ENCODE measurements around the gene ASTN2. TPM values are rescaled to one million over a fixed set of nuclear protein-coding genes. Genes with fewer than 3 reads are reported as not detected.
"Not testable (repeated sequence)": the region's sequence is repeated elsewhere in the genome, so short reads cannot be mapped to it uniquely, and the experiment has no call there.

ASTN2 gene
- total and polyA plus RNA-seq, 7 experiments from 2014 or later = 2.2 to 5.3 (median 4.0) TPM

GRCh38 chr9:117072216-117072615 is 342.6 kb downstream of the ASTN2 start:
- Mint-ChIP-seq H3K4me1 (no peaks in the 10 kb centered on the region), H3K27me3 (peaks cover 0 to 16% (median 7%) of the 10 kb centered on the region in 5 donors), H3K27ac (no peak overlapping the region), H3K4me3 (no peak overlapping the region), H3K36me3 (peaks cover 0 to 14% (median 0%) of the 10 kb centered on the region in 5 donors), H3K9me3 (peaks cover 2 to 24% (median 7%) of the 10 kb centered on the region in 11 donors)
- no peaks in the 10 kb centered on the region for H3K36me3 ChIP-seq (ENCODE audit: control insufficient read depth in 2 of 3, insufficient read depth in 3 of 3, low read length in 3 of 3)
- POLR2A ChIA-PET = no interaction called here
- intact Hi-C loops (cut with micrococcal nuclease) = no loop called here
- CTCF ChIA-PET = no interaction called here
- no peaks in the 10 kb centered on the region for H3K27me3 ChIP-seq (ENCODE audit: control insufficient read depth in 2 of 2, insufficient read depth in 2 of 2, low read length in 2 of 2)
- H3K4me1 ChIP-seq (ENCODE audit: control insufficient read depth in 2 of 2, insufficient read depth in 2 of 2, low read length in 2 of 2) = no peaks in the 10 kb centered on the region
- H3K27ac ChIP-seq (ENCODE audit: low read depth, low read length) = no peak overlapping the region
- DNase-seq (no peak), ATAC-seq (no peak)
- H3K4me3 ChIP-seq (ENCODE audit: low read length) = no peak overlapping the region
- peaks cover 0 to 2% (median 0%) of the 10 kb centered on the region in 3 experiments for H3K9me3 ChIP-seq (ENCODE audit: control insufficient read depth in 2 of 3, low read length in 3 of 3)

GRCh38 chr9:117071673-117072207 is 343.1 kb downstream of the ASTN2 start:
- peaks cover 0 to 16% (median 7%) of the 10 kb centered on the region in 5 donors for H3K27me3 Mint-ChIP-seq
- POLR2A ChIA-PET; DNase-seq; H3K4me1 Mint-ChIP-seq; H3K4me3 Mint-ChIP-seq; H3K27me3 ChIP-seq (ENCODE audit: control insufficient read depth in 2 of 2, insufficient read depth in 2 of 2, low read length in 2 of 2); H3K27ac Mint-ChIP-seq; ATAC-seq; H3K27ac ChIP-seq (ENCODE audit: low read depth, low read length); H3K9me3 ChIP-seq (ENCODE audit: control insufficient read depth in 2 of 3, low read length in 3 of 3); H3K36me3 ChIP-seq (ENCODE audit: control insufficient read depth in 2 of 3, insufficient read depth in 3 of 3, low read length in 3 of 3); H3K4me1 ChIP-seq (ENCODE audit: control insufficient read depth in 2 of 2, insufficient read depth in 2 of 2, low read length in 2 of 2); H3K4me3 ChIP-seq (ENCODE audit: low read length); CTCF ChIA-PET; intact Hi-C loops (cut with micrococcal nuclease): not testable (repeated sequence)
- H3K9me3 Mint-ChIP-seq = peaks cover 2 to 24% (median 7%) of the 10 kb centered on the region in 11 donors
- H3K36me3 Mint-ChIP-seq = peaks cover 0 to 14% (median 0%) of the 10 kb centered on the region in 5 donors

- intact Hi-C loops (cut with micrococcal nuclease) = no loop called here
- Mint-ChIP-seq H3K27ac (no peak overlapping the region), H3K27me3 (no peaks in the 10 kb centered on the region), H3K9me3 (peaks cover 0 to 10% (median 5%) of the 10 kb centered on the region in 11 donors), H3K36me3 (no peaks in the 10 kb centered on the region), H3K4me3 (no peak overlapping the region), H3K4me1 (no peaks in the 10 kb centered on the region)
- Histone ChIP-seq H3K4me1 (ENCODE audit: control insufficient read depth in 2 of 2, insufficient read depth in 2 of 2, low read length in 2 of 2) (no peaks in the 10 kb centered on the region), H3K9me3 (ENCODE audit: control insufficient read depth in 2 of 3, low read length in 3 of 3) (no peaks in the 10 kb centered on the region), H3K36me3 (ENCODE audit: control insufficient read depth in 2 of 3, insufficient read depth in 3 of 3, low read length in 3 of 3) (no peaks in the 10 kb centered on the region), H3K4me3 (ENCODE audit: low read length) (no peak overlapping the region), H3K27ac (ENCODE audit: low read depth, low read length) (no peak overlapping the region), H3K27me3 (ENCODE audit: control insufficient read depth in 2 of 2, insufficient read depth in 2 of 2, low read length in 2 of 2) (no peaks in the 10 kb centered on the region)
- ATAC-seq (no peak), DNase-seq (no peak)
- POLR2A ChIA-PET = no interaction called here
- CTCF ChIA-PET = no interaction called here
Measured at GRCh38 chr9:117063721-117064471, 351.0 kb downstream of the ASTN2 start.

GRCh38 chr9:117060963-117061362 is 353.9 kb downstream of the ASTN2 start:
- Mint-ChIP-seq H3K36me3 (no peaks in the 10 kb centered on the region), H3K4me1 (no peaks in the 10 kb centered on the region), H3K9me3 (peaks cover 0 to 15% (median 5%) of the 10 kb centered on the region in 11 donors), H3K27me3 (no peaks in the 10 kb centered on the region), H3K4me3 (no peak overlapping the region), H3K27ac (no peak overlapping the region)
- no peaks in the 10 kb centered on the region for H3K4me1 ChIP-seq (ENCODE audit: control insufficient read depth in 2 of 2, insufficient read depth in 2 of 2, low read length in 2 of 2)
- ChIA-PET CTCF (no interaction called here), POLR2A (no interaction called here)
- H3K27ac ChIP-seq (ENCODE audit: low read depth, low read length) = no peak overlapping the region
- intact Hi-C loops (cut with micrococcal nuclease) = no loop called here
- no peaks in the 10 kb centered on the region for H3K36me3 ChIP-seq (ENCODE audit: control insufficient read depth in 2 of 3, insufficient read depth in 3 of 3, low read length in 3 of 3)
- no peaks in the 10 kb centered on the region for H3K9me3 ChIP-seq (ENCODE audit: control insufficient read depth in 2 of 3, low read length in 3 of 3)
- H3K27me3 ChIP-seq (ENCODE audit: control insufficient read depth in 2 of 2, insufficient read depth in 2 of 2, low read length in 2 of 2) = no peaks in the 10 kb centered on the region
- H3K4me3 ChIP-seq (ENCODE audit: low read length) = no peak overlapping the region
- no peak for ATAC-seq
- no peak for DNase-seq

- Histone ChIP-seq H3K4me1 (ENCODE audit: control insufficient read depth in 2 of 2, insufficient read depth in 2 of 2, low read length in 2 of 2) (no peaks in the 10 kb centered on the region), H3K4me3 (ENCODE audit: low read length) (no peak overlapping the region), H3K27me3 (ENCODE audit: control insufficient read depth in 2 of 2, insufficient read depth in 2 of 2, low read length in 2 of 2) (no peaks in the 10 kb centered on the region), H3K36me3 (ENCODE audit: control insufficient read depth in 2 of 3, insufficient read depth in 3 of 3, low read length in 3 of 3) (no peaks in the 10 kb centered on the region), H3K27ac (ENCODE audit: low read depth, low read length) (no peak overlapping the region), H3K9me3 (ENCODE audit: control insufficient read depth in 2 of 3, low read length in 3 of 3) (no peaks in the 10 kb centered on the region)
- intact Hi-C loops (cut with micrococcal nuclease) = no loop called here
- Mint-ChIP-seq H3K4me1 (no peaks in the 10 kb centered on the region), H3K9me3 (peaks cover 0 to 9% (median 0%) of the 10 kb centered on the region in 11 donors), H3K4me3 (no peak overlapping the region), H3K27me3 (peaks cover 0 to 3% (median 0%) of the 10 kb centered on the region in 5 donors), H3K27ac (no peak overlapping the region), H3K36me3 (no peaks in the 10 kb centered on the region)
- ChIA-PET CTCF (no interaction called here), POLR2A (no interaction called here)
- ATAC-seq (no peak), DNase-seq (no peak)
Measured at GRCh38 chr9:117050007-117050406, 364.9 kb downstream of the ASTN2 start.

GRCh38 chr9:117046666-117047327 is 368.1 kb downstream of the ASTN2 start:
- ATAC-seq (no peak), DNase-seq (no peak)
- no peaks in the 10 kb centered on the region for H3K36me3 Mint-ChIP-seq
- H3K36me3 ChIP-seq (ENCODE audit: control insufficient read depth in 2 of 3, insufficient read depth in 3 of 3, low read length in 3 of 3) = no peaks in the 10 kb centered on the region
- CTCF ChIA-PET = no interaction called here
- H3K4me3 ChIP-seq (ENCODE audit: low read length) = no peak overlapping the region
- POLR2A ChIA-PET = no interaction called here
- H3K4me1 ChIP-seq (ENCODE audit: control insufficient read depth in 2 of 2, insufficient read depth in 2 of 2, low read length in 2 of 2) = no peaks in the 10 kb centered on the region
- H3K4me3 Mint-ChIP-seq = no peak overlapping the region
- H3K27me3 Mint-ChIP-seq = no peaks in the 10 kb centered on the region
- H3K27ac Mint-ChIP-seq = no peak overlapping the region
- H3K27me3 ChIP-seq (ENCODE audit: control insufficient read depth in 2 of 2, insufficient read depth in 2 of 2, low read length in 2 of 2) = no peaks in the 10 kb centered on the region
- no peaks in the 10 kb centered on the region for H3K9me3 ChIP-seq (ENCODE audit: control insufficient read depth in 2 of 3, low read length in 3 of 3)
- H3K4me1 Mint-ChIP-seq = no peaks in the 10 kb centered on the region
- H3K27ac ChIP-seq (ENCODE audit: low read depth, low read length) = no peak overlapping the region
- intact Hi-C loops (cut with micrococcal nuclease) = no loop called here
- H3K9me3 Mint-ChIP-seq = peaks cover 0 to 4% (median 0%) of the 10 kb centered on the region in 11 donors
